ENCODE data around the gene C5orf22. TPM values are rescaled to one million over a fixed set of nuclear protein-coding genes. Genes with fewer than 3 reads are reported as not detected.

C5orf22 gene
- total RNA-seq, 4 donors from 2014 or later = 13.5 to 21.9 (median 16.8) TPM

DNA sequence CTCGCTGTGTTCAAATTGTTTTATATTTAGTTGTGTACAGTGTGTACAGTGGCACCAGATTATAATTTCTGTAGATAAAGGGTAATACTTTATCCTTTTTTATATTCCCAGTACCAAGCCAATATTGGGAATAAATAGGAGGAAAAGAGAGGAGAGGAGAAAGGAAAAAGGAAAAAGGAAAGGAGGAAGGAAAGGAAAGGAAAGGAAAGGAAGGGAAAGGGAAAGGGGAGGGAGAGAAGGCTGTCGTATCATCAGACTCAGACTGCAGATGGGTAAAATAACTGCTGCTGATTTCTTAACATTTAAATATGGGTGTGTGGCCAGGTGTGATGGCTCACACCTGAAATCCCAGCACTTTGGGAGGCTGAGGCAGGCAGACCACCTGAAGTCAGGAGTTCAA, 51.0 kb downstream of the C5orf22 start:
- ATAC-seq (ENCODE audit: low FRiP score) (no peak), DNase-seq (ENCODE audit: low spot score) (no peak)
- TF ChIP-seq CTCF (IDR thresholded peaks at IDR 0.05) = no peak

DNA sequence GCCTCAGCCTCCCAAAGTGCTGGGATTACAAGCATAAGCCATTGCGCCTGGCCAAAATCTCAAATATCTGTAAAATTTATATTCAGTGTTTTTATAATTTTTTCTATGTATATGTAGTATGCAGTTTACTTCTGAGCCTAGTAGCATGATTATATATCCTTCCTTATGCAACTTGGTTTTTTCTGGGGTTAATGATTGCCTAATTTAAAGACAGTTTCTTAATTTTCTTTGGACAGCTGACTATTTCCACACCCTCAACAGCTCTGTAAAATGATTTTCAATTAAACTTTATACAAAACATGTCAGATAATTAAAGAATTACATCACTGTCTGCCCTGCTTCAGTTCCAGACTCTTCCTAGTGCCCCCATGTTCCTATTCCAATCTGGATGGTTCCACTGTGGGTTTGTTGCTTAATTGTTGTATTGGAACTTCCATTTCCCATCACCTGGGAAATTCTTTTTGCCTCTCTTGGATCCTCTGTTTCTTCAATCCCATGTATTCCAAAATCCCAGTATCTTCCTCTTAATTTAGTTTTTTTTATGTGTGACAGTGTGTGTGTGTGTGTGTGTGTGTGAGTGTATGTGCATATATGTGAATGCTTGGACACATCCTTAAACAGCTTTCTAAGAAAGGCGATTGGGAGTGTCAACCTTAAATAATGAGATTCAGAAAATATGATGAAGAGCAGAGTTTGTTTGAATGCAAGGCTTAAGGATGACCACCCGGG, 53.2 kb downstream of the C5orf22 start:
- ATAC-seq (ENCODE audit: low FRiP score) = no peak
- TF ChIP-seq CTCF (IDR thresholded peaks at IDR 0.05) = no peak
- no peak for DNase-seq (ENCODE audit: low spot score)

DNA sequence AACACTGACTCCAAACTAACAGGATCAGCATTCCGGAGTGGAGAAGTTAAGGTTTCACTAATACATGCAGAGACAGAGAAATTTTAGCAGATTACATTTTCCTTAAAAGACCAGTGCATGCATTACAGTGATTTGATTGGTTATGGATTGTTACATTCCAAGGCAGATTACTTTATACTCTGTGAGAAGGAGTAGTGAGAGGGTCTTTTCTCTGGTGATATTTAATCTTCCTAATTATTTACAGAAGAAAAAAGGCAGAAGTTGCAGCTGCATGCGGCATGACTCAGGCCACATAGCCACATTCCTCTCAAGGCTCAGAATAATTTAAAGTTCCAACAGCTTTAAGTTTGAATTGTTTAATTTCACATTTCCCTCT, 53.8 kb downstream of the C5orf22 start:
- DNase-seq (ENCODE audit: low spot score) = no peak
- no peak for ATAC-seq (ENCODE audit: low FRiP score)
- no peak for TF ChIP-seq CTCF (IDR thresholded peaks at IDR 0.05)

- no peak for DNase-seq (ENCODE audit: low spot score)
- TF ChIP-seq CTCF (IDR thresholded peaks at IDR 0.05) = no peak
- no peak for ATAC-seq (ENCODE audit: low FRiP score)
These were observed 55.4 kb downstream of the C5orf22 start for GRCh38 chr5:31587546-31587945.

- TF ChIP-seq CTCF (IDR thresholded peaks at IDR 0.05) = no peak
- no peak for ATAC-seq (ENCODE audit: low FRiP score)
These were observed 61.6 kb downstream of the C5orf22 start for GRCh38 chr5:31593665-31594064.

DNA sequence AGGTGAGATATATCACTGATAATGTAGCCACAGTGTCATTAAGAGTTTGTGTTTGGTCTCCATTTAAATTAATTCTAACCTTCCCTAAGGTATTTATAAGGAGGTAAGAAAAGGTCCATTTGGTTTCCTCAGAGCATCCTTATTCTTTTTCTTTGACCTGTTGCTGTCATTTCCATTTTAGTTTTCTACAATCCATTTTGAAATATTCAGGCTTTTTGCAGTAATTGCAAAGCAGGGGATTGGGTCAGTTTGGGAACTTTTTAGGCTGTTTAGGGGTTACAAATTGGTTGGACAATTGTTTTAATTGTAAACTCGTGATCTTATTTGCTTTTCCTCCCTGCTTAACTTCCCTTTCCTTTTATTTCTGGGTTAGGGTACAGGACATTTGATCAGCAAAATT, 64.3 kb downstream of the C5orf22 start:
- no peak for ATAC-seq (ENCODE audit: low FRiP score)

More at GRCh38 chr5:31593665-31594064, 61.6 kb downstream of the C5orf22 start:
- DNase-seq (ENCODE audit: low spot score) = no peak

More for the DNA sequence above, 64.3 kb downstream of the C5orf22 start:
- DNase-seq (ENCODE audit: low spot score) = no peak
- no peak for TF ChIP-seq CTCF (IDR thresholded peaks at IDR 0.05)
